ENCODE results near the gene ZSCAN5C.
"Not testable (repeated sequence)": the region's sequence is repeated elsewhere in the genome, so short reads cannot be mapped to it uniquely, and the experiment has no call there.

Gene ZSCAN5C

GRCh38 chr19:56193981-56194640 is 8.0 kb upstream of the ZSCAN5C start:
- DNase-seq (ENCODE audit: low read depth) = no peak
- no peak for TF ChIP-seq CTCF (conservative IDR thresholded peaks at IDR 0.05; ENCODE audit: low read length)
- H3K4me3 ChIP-seq (ENCODE audit: low read length) = no peak overlapping the region

GRCh38 chr19:56197646-56198045 is 4.4 kb upstream of the ZSCAN5C start, which contains the start of gene ZSCAN5B:
Gene ZSCAN5B, minus strand, starts transcription at chr19:56197783. Its CDS starts 4,731 bp downstream, at chr19:56193052.
- not testable (repeated sequence) for H3K4me3 ChIP-seq (ENCODE audit: low read length); DNase-seq (ENCODE audit: low read depth)

GRCh38 chr19:56199687-56200086 is 2.4 kb upstream of the ZSCAN5C start:
- DNase-seq (ENCODE audit: low read depth) = no peak
- TF ChIP-seq CTCF (conservative IDR thresholded peaks at IDR 0.05; ENCODE audit: low read length) = no peak
- H3K4me3 ChIP-seq (ENCODE audit: low read length) = no peak overlapping the region

GRCh38 chr19:56207581-56207980 is 5.5 kb downstream of the ZSCAN5C start:
- H3K4me3 ChIP-seq (ENCODE audit: low read length); DNase-seq (ENCODE audit: low read depth): not testable (repeated sequence)

GRCh38 chr19:56209091-56209490 is 7.0 kb downstream of the ZSCAN5C start:
- no peak for DNase-seq (ENCODE audit: low read depth)
- H3K4me3 ChIP-seq (ENCODE audit: low read length) = no peak overlapping the region
- no peak for TF ChIP-seq CTCF (conservative IDR thresholded peaks at IDR 0.05; ENCODE audit: low read length)

GRCh38 chr19:56210036-56210435 is 8.0 kb downstream of the ZSCAN5C start:
- H3K4me3 ChIP-seq (ENCODE audit: low read length); DNase-seq (ENCODE audit: low read depth): not testable (repeated sequence)

- no peak overlapping the region for H3K4me3 ChIP-seq (ENCODE audit: low read length)
- no peak for DNase-seq (ENCODE audit: low read depth)
- no peak for TF ChIP-seq CTCF (conservative IDR thresholded peaks at IDR 0.05; ENCODE audit: low read length)
Observed at GRCh38 chr19:56211718-56212117, 9.6 kb downstream of the ZSCAN5C start.

GRCh38 chr19:56217039-56217949 is 15.2 kb downstream of the ZSCAN5C start:
- no peak for TF ChIP-seq CTCF (conservative IDR thresholded peaks at IDR 0.05; ENCODE audit: low read length)
- H3K4me3 ChIP-seq (ENCODE audit: low read length) = peak overlapping the region; percentile 36
- DNase-seq (ENCODE audit: low read depth) = peak; percentile 33

Measured in AG10803 (cell line).